ENCODE results near the gene MAGI1.
"Not testable (repeated sequence)": the region's sequence is repeated elsewhere in the genome, so short reads cannot be mapped to it uniquely, and the experiment has no call there.

The MAGI1 gene

GRCh38 chr3:65896321-65896720 lies 142.4 kb downstream of the MAGI1 start:
- no peak for DNase-seq

DNA sequence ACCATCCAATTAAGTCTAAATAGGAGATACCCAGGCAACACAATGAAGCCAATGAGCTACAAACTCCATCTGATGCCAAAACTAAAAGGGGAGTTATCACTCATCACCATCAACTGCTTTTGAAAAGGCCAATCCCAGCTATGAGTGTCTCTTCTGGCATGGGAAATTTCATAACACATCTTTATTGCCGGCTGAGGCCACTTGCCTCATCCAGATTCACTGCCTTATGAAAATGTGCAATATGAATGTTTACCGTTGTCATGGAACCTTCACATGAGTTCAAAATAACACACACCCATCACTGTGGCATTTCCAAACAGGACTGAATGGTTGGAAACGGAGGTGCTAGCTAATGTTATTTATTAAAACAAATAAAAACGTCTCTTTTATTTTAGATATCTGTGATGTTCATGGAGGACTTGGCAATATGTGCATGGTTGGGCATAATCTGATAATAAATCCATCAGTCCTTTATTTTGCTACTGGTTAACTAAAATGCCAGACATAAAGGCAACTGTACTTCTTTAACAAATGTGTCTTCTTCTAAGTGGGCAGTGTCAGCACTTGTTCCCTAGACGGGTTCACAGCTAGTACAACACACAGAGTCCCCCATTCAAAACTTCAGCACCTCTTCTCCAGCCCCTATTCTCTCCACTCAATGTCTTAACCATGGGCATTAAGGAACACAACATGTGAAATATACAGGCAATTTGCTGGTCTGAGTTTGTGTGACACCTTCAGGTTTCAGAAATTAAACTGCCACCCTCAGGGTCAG lies 143.9 kb downstream of the MAGI1 start:
- no peak for DNase-seq

GRCh38 chr3:65894126-65894525 lies 144.6 kb downstream of the MAGI1 start:
- DNase-seq = no peak

GRCh38 chr3:65893631-65894030 lies 145.1 kb downstream of the MAGI1 start:
- DNase-seq = no peak

- DNase-seq = not testable (repeated sequence)
Observed at GRCh38 chr3:65891477-65891876, 147.2 kb downstream of the MAGI1 start.

GRCh38 chr3:65890328-65890727 lies 148.4 kb downstream of the MAGI1 start:
- no peak for DNase-seq

DNA sequence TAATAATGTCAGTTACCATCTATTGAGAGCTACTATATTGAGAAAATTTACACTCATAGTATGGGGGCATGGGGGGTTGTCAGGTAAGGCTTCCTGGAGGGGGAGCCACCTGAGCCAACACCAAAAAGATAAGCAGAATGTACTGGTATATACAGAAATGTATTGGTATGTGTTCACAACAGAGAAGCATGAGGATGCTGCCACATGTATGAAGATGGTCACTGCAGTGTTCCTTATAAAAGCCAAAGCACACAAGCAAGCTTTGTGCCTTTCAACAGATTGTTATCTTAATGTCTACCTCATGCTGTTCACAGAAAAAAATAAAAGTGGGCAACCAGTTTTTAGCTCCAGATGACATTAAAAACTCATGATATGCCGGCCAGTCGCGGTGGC lies 149.0 kb downstream of the MAGI1 start:
- no peak for DNase-seq

DNA sequence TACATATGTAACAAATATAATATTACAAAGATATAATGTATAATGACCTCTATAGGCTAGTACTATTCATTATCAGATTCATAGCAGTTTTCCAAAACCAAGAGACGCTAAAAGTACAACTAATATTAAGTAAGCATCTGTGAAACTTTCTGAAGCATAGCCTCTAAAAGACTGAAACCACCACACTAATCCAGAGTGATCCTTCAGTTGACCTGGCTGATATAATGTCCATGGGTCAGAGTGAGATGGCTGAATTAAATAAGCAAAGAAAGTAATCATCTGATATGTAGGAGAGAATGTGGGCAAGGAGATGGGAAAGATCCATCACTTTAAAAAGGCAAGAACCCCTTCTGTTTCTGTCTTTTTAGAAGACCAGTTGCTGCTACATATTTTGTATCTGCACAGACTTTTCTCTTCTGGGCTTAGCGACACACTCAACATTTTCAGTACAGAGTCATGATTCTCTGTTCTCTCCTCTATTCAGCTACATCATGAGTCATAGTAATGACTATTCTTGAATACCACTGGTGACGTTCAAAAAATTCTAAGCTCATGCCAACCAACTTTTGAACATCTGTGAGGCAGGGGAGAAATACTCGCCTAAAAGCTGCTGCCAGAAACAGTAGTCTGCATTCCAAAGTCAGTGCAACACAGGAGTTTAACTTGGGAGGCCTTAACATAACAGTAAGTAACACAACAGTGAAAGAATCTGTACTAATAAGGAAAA lies 149.6 kb downstream of the MAGI1 start:
- no peak for DNase-seq

GRCh38 chr3:65888196-65888595 lies 150.5 kb downstream of the MAGI1 start:
- no peak for DNase-seq

DNA sequence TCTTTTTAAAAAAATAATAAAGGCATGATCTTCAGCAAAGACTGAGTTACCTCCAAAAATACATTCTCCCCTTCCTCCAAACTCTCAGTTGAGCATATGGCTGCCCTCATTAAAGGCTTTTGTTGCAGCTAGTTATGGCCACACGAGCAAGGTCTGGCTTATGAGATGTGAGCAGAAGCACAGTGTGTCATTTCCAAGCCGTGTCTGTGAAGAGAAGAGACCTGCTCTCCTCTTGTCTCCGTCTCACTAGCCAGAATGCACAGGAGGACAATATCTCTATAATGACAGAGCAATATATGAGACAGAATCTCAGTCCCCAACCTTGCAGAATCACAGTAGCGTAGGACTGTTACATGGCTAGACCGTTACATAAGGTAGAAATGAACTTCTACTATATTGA lies 152.3 kb downstream of the MAGI1 start:
- no peak for DNase-seq

- DNase-seq = no peak
Observed at GRCh38 chr3:65884071-65884470, 154.6 kb downstream of the MAGI1 start.

- no peak for DNase-seq
Observed at GRCh38 chr3:65883613-65884012, 155.1 kb downstream of the MAGI1 start.

DNA sequence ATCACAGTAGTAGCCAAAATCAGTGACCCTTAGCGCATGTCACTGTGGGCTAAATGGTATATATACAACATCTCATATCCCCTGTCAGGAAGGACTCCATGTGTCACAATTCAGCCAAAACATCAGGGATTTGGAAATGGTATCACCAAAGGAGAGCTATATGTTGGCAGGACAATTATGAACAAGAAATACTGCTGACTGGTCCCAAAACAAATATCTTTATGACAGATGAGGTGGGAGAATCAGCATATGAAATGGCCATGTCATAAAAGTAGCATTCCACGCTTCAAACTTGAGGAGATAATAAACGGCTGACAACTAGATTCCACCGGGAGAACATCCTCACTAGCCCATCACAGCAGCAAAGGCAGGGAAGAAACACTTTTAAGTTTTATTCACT lies 158.4 kb downstream of the MAGI1 start:
- DNase-seq = no peak

GRCh38 chr3:65879372-65879771 lies 159.3 kb downstream of the MAGI1 start:
- no peak for DNase-seq

GRCh38 chr3:65878831-65879230 lies 159.9 kb downstream of the MAGI1 start:
- DNase-seq = no peak

GRCh38 chr3:65877160-65877559 lies 161.6 kb downstream of the MAGI1 start:
- DNase-seq = no peak

DNA sequence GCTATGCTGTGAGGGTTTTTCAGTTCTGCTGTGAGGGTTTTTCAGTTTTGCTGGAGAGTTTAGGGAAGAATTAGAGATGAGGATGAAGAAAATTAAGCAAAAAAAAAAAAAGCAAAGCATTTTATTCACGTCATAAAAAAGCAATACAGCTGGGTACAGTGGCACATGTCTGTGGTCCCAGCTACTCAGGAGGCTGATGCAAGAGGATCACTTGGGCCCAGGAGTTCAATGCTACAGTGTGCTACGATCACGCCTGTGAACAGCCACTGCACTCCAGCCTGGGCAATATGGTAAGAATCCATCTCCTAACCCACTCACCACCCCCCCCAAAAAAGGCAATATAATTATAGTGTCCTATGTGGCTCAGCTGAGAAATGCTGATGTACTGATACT lies 162.7 kb downstream of the MAGI1 start:
- DNase-seq = no peak

DNA sequence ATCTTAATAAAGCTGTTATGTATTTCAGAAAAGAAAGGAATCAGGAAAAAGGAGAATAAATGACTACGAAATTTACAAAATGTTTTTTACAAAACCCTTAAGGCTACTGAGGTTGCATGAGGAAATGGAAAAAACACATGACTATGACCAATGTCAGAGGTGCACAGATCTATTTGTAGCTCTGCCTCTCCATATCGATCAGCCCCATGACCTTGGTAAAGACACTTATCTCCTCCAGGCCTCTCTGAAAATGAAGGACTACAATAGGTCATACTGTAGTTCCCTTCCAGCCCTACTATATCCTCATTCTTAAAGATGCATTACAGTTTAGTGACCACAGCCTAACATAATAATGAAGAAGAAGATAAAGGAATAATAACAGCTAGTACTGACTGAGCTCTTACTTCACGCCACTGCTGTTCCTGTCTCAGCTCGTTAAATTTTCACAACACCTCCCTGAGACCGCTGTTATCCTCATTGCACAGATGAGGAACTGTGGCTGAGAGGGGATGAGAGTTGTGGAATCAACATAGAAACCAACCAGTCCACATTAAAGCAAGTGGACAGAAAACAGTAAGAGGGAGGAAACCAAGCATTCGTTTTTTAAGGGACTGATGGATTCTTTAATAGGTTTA lies 163.2 kb downstream of the MAGI1 start:
- no peak for DNase-seq

DNA sequence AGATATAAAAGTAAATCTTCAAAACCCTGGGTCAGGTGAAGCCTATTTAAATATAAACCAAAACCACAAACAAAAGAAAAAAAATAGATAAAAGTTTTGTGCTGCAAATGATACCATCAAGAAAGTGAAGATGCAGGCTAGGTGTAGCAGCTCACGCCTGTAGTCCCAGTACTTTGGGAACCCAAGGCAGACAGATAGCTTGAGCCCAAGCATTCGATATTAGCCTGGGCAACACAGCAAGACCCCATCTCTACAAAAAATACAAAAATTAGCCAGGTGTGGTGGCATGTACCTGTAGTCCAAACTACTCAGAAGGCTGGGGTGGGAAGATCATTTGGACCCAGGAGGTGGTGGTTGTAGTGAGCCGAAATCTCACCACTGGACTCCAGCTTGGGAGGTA lies 164.8 kb downstream of the MAGI1 start:
- no peak for DNase-seq

DNA sequence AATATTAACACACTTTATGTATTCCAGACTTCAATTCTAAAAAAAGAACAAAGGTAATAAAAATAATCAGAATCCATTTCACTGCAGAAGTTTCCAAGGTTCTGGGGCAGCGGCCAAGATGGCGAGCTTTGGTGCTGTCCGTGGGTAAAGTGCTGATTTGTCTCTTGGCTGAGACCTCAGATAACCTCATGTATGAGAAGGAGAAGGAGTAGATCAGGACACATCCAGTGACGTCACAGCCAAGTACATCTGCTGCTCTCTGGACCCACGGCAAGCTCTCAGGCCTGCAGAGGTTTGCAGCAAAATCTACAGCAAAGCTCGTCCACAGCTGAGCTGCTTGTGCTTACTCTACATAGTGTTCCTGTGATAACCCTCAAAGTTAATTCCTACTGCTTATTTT lies 165.7 kb downstream of the MAGI1 start:
- DNase-seq = no peak

GRCh38 chr3:65871305-65872141 lies 167.2 kb downstream of the MAGI1 start:
- no peak for DNase-seq

- DNase-seq = no peak
Observed at GRCh38 chr3:65869798-65870197, 168.9 kb downstream of the MAGI1 start.

All from activated T-cell treated with anti-CD3 and anti-CD28 coated beads for 4 hours (primary cell).